GM12873 (cell line): ENCODE data around the gene OMP.

ENCODE experiments used
- TF ChIP-seq, protein P1 (sequence below): IDR thresholded peaks from 2 replicates; pipeline ENCODE4 v1.5.1; 2012; ENCODE audit warnings: low read depth, mild to moderate bottlenecking, moderate library complexity, low read length, control low read depth; ENCODE audit not compliant: insufficient read depth; ENCODE audit errors: missing control alignments

OMP gene

DNA sequence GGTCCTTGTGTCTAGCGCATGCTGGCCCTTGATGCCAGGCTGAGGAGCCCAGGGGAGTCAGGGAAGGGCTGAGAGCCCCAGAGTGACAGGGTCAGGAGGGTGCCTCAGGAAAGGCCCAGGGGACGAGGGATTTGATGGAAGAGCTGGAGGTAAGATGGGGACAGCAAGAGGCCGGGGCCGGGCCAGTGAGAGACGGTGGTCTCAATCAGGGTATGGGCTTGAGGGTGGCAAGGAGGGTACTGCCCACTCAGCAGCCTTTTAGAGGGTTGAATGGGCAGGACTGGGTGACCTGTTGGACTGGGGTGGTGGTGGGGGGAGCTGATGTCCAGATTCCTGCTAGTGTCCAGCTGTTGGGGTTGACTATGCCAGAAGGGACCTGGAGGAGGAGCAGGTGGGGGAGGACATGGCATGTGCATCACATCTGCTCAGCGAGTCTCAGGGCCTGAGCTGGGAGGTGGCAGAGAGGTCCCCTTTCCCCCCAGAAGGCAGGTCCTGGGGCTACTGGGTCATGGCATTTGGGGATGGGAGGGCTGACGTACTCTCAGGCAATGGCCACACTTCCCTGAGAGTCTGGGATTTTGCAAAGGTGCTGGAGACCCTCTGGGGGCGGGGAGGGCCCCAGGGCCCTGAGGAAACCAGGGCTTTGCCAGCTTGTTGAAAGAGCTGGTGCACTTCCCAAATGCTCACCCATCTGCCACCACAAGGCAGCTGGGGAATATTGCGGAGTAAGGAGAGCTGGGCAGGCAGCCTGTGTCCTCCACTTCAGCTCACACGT is 43.8 kb downstream of the OMP start:
- TF ChIP-seq, protein P1, sequence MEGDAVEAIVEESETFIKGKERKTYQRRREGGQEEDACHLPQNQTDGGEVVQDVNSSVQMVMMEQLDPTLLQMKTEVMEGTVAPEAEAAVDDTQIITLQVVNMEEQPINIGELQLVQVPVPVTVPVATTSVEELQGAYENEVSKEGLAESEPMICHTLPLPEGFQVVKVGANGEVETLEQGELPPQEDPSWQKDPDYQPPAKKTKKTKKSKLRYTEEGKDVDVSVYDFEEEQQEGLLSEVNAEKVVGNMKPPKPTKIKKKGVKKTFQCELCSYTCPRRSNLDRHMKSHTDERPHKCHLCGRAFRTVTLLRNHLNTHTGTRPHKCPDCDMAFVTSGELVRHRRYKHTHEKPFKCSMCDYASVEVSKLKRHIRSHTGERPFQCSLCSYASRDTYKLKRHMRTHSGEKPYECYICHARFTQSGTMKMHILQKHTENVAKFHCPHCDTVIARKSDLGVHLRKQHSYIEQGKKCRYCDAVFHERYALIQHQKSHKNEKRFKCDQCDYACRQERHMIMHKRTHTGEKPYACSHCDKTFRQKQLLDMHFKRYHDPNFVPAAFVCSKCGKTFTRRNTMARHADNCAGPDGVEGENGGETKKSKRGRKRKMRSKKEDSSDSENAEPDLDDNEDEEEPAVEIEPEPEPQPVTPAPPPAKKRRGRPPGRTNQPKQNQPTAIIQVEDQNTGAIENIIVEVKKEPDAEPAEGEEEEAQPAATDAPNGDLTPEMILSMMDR = no peak

DNA sequence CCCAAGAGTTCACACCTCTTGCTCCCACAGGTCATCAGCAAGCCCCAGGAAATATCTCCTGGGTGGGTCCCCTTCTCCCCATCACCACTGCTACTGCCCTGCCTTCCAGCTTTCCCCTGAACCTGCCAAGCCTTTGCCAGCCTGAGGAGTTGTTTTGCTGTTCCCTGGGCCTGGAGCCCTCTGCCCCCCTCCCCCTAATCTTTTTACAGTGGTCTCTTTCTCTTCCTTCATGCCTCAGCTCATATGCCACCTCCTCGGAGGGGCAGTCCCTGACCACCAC is 44.3 kb downstream of the OMP start:
- TF ChIP-seq, protein P1 = no peak

DNA sequence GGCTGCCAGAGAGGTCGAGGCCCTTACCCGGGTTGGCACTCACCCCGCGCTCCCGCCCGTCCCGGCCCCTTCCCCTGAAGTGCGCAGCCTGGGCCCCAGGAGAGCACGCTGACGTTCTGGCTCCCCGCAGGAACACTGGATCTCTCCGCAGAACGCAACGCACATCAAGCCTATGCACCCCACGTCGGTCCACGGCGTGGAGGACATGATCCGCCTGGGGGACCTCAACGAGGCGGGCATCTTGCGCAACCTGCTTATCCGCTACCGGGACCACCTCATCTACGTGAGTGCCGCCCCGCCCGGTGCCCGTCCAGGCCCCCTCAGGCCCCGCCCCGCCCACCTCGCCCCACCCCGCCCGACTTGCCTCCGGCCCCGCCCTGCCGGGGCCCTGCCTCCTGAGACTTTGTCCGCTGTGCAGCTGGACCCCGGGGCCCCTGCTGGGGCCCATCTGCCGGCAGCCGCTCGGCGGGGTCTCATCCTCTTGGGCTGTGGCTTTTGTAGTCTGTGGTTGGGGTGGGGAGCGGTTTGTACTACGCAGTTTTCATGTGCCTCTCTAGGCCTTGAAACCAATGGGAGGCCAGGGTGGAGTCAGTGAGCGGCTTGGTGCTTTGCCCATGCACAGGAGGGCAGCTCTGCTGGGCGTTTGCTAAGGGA is 45.2 kb downstream of the OMP start:
- TF ChIP-seq, protein P1 = no peak

DNA sequence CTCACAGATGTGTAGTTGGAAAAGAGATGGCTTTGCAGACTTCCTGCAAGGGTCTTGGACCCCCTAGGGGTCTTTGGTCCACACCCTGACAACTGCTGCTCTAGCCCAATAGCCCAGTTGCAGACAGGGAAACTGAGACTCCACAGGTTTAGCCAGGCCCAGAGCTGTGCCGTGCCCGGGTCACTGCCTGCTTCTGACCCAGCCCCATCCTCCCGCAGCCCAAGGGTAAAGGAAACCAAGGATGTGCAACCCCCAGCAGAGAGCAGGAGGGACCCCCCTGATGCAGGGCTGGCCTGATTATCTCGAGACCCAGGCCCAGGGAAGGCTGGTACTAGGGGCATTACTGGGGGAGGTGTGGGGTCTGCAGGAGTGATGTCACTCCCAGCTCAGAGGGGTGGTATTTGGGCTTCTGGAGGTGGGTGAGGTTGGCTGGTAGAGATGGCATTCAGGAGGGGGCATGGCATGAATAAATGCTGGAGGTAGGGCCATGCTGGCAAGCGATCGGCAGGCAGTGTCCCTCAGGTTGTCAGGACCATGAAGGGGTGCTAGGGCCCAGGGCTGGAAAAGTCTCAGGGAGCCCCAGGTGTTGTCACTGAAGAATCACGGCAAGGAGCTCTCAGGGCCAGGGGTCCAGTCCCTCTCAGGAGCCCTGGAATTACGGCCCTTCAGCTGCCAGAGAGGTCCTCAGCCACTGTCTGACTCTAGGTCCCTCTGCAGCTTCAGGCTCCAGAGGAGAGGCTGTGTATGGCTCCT is 46.5 kb downstream of the OMP start:
- TF ChIP-seq, protein P1 = no peak

DNA sequence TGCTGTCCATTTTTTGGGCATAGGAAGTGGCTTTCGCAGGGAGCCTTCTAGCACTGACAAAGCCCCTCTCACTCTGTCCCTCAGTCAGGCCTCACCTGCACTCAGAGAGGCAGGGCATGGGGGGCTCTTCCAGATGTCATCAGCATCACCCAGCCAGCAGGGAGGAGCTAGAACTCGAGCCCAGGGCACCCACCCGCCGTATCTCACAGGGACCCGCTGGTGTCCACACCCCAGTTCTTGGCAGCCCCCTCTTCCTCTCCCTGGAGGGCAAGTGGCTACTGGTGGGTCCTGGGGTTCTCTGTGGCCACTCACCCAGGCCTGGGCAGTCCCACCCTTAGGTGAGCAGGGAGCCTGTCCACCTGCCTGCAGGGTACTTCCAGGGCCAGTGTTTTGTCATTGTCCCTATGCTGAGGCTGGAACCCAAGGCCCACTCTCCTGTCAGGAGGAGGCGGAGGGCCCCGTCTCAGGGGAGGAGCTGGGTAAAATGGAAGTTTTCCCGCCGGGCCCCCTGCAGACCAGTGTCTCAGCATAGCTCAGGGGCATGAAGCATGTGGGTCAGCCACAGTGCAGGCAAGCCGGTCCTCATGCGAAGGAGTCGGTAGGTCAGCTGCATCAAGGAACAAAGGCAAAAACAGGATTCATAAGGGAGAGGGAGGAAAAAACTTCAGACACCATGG is 47.2 kb downstream of the OMP start:
- TF ChIP-seq, protein P1 = no peak

DNA sequence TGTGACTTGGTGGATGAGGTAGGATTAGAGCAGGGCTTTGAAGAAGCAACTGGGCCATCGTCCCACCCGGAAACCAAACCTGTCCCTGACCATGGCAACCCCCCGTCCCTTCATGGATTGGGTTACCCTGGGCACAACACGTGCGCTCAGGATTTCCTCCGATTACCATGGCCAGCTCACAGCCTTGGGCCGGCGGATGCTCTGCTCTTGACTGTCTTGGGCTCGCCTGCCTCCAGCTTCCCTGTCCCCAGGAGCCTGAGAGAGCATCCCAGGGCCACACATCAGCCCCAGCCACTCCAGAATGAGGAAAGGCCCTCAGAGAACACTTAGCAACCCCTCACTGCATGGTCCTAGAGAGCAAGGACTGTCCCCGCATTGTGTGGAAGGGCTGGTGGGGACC is 48.2 kb downstream of the OMP start:
- TF ChIP-seq, protein P1 = no peak

DNA sequence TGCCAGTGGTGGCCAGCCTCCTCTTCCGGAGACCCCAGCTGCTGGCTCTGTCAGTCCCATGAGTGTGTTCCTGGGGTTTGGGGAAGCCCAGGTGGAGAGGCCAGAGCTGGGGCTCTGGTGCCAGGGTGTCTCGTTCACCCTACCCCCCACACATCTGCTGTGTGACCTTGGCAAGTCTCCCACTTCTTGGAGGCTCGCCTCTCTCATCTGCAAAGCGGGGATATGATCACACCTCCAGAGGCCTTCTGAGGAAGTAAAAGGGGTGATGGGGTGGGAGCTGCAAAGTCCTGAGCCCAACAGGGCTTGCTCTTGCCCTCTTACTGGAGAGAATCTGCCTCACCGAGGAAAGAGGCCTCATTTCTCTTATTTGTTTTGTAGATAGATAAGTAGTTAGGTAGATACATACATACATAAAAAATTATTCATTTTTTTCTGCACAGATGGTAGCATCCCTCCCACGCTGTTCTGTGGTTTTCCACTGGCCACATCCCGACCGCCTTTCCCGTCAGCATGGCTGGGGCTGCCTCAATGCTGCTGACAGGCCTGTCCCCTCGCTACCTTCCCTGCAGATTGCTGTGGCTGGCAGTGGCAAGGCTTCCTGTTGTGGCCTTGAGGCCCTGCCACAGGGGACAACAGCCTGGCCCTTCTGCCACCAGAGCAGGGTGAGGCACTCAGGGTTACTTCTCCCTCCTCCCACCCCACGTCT is 49.3 kb downstream of the OMP start:
- TF ChIP-seq, protein P1 = no peak
